H1 (cell line): ENCODE measurements around the gene FIZ1. TPM values are rescaled to one million over a fixed set of nuclear protein-coding genes. Genes with fewer than 3 reads are reported as not detected.

Experiments used
- CTCF ChIA-PET: fragments of 300-600 bp; sonication (Branson Sonifier 250); formaldehyde crosslinking; loops from one replicate; lab custom pipeline; 2021; ENCODE audit not compliant: partially characterized antibody; lab: Charles Lee
- POLR2A ChIA-PET: fragments of 300-600 bp; sonication (Branson Sonifier 250); formaldehyde crosslinking; loops from one replicate; lab custom pipeline; 2021; ENCODE audit warnings: inconsistent platforms; ENCODE audit not compliant: partially characterized antibody; lab: Charles Lee
- DNase-seq, 2 experiments: peaks; one replicate each; pipeline versions ENCODE4 v3.0.0 to v3.0.0-alpha.2; 2010 to 2022; ENCODE audit warnings: low spot score in 2 of 2, low read depth in 1 of 2, mixed read lengths in 1 of 2
- FAIRE-seq: peaks from 2 replicates; lab custom pipeline; 2011; peaks lifted over from hg19 to GRCh38; lab: Jason Lieb, UNC
- H2AFZ ChIP-seq: 2 replicates; pipeline ENCODE4 v1.8.1; 2012; ENCODE audit warnings: low read length, inconsistent platforms
- H2AK5ac ChIP-seq: 2 replicates; pipeline ENCODE4 v1.6.1; 2013; ENCODE audit warnings: low read depth, low read length
- H2BK120ac ChIP-seq: replicated peaks from 2 replicates; pipeline ENCODE3; 2013; ENCODE audit warnings: low read depth, low read length, inconsistent platforms
- H2BK12ac ChIP-seq: 2 replicates; pipeline ENCODE4 v1.6.1; 2013; ENCODE audit warnings: low read depth, low read length
- H2BK15ac ChIP-seq: 2 replicates; pipeline ENCODE4 v1.6.1; 2013; ENCODE audit warnings: low read length
- H2BK20ac ChIP-seq: 2 replicates; pipeline ENCODE4 v1.6.1; 2013; ENCODE audit warnings: low read length
- H2BK5ac ChIP-seq: 2 replicates; pipeline ENCODE4 v1.6.1; 2013; ENCODE audit warnings: low read depth, low read length
- H3K14ac ChIP-seq: 2 replicates; pipeline ENCODE4 v1.6.1; 2013; ENCODE audit warnings: inconsistent platforms; ENCODE audit not compliant: insufficient read length
- H3K18ac ChIP-seq: 2 replicates; pipeline ENCODE4 v1.6.1; 2013; ENCODE audit warnings: low read length; ENCODE audit errors: extremely low read depth
- H3K23ac ChIP-seq: 2 replicates; pipeline ENCODE4 v1.6.1; 2013; ENCODE audit warnings: inconsistent platforms; ENCODE audit not compliant: insufficient read length
- H3K23me2 ChIP-seq: 2 replicates; pipeline ENCODE4 v1.6.1; 2013; ENCODE audit warnings: low read depth, low read length
- H3K27ac ChIP-seq: 2 replicates; pipeline ENCODE4 v1.6.1; 2011; ENCODE audit warnings: low read depth, low read length, inconsistent platforms
- H3K27me3 ChIP-seq, 4 experiments: replicated peaks in 1 of 4; 1 replicate in 1 of 4; 2 replicates in 3 of 4; pipeline versions ENCODE4 v1.6.1 to v1.8.1; 2011 to 2013; ENCODE audit warnings: low read length in 3 of 4, mild to moderate bottlenecking in 3 of 4, inconsistent platforms in 2 of 4, mixed read lengths in 2 of 4, moderate library complexity in 1 of 4; ENCODE audit not compliant: control insufficient read depth in 3 of 4, insufficient read depth in 3 of 4; ENCODE audit errors: extremely low read depth in 1 of 4
- H3K36me3 ChIP-seq, 4 experiments: 2 replicates each; pipeline versions ENCODE4 v1.6.1 to v1.8.1; 2011 to 2013; ENCODE audit warnings: mild to moderate bottlenecking in 4 of 4, low read length in 3 of 4, moderate library complexity in 2 of 4, control low read depth in 1 of 4, inconsistent platforms in 1 of 4; ENCODE audit not compliant: insufficient read depth in 4 of 4, control insufficient read depth in 2 of 4
- H3K4ac ChIP-seq: replicated peaks from 2 replicates; pipeline ENCODE3; 2013; ENCODE audit warnings: low read length, low read depth, mixed read lengths, inconsistent platforms; ENCODE audit not compliant: insufficient read length
- H3K4me1 ChIP-seq, 4 experiments: replicated peaks in 1 of 4; 1 replicate in 1 of 4; 2 replicates in 3 of 4; pipeline versions ENCODE4 v1.6.1 to v1.8.1; 2011 to 2013; ENCODE audit warnings: low read length in 3 of 4, inconsistent platforms in 2 of 4, mixed read lengths in 1 of 4; ENCODE audit not compliant: insufficient read depth in 4 of 4, control insufficient read depth in 3 of 4
- H3K4me2 ChIP-seq, 2 experiments: 2 replicates each; pipeline versions ENCODE4 v1.6.1 to v1.8.1; 2011 to 2013; ENCODE audit warnings: low read depth in 2 of 2, low read length in 2 of 2, control low read depth in 1 of 2, inconsistent platforms in 1 of 2, mild to moderate bottlenecking in 1 of 2; ENCODE audit not compliant: insufficient read depth in 1 of 2
- H3K4me3 ChIP-seq, 4 experiments: fragments of 200-600, 300-600 bp in 1 of 4; sonication (generic), shearing (Covaris generic), sonication (Bioruptor Twin) in 1 of 4; 2 replicates each; pipeline versions ENCODE4 v1.5.1 to v1.8.1; 2011 to 2016; ENCODE audit warnings: low read length in 4 of 4, low read depth in 3 of 4, control low read depth in 2 of 4, inconsistent platforms in 2 of 4, mild to moderate bottlenecking in 2 of 4, mixed read lengths in 1 of 4, moderate library complexity in 1 of 4; ENCODE audit not compliant: insufficient read depth in 2 of 4; ENCODE audit errors: extremely low read depth in 1 of 4
- H3K56ac ChIP-seq: replicated peaks from 2 replicates; pipeline ENCODE3; 2013; ENCODE audit warnings: low read depth, mild to moderate bottlenecking, mixed read lengths, low read length, inconsistent platforms; ENCODE audit not compliant: insufficient read length
- H3K79me1 ChIP-seq: 2 replicates; pipeline ENCODE4 v1.6.1; 2013; ENCODE audit warnings: low read depth, low read length, control low read depth
- H3K79me2 ChIP-seq, 2 experiments: 2 replicates each; pipeline versions ENCODE4 v1.6.1 to v1.8.1; 2012 to 2013; ENCODE audit warnings: low read length in 2 of 2, mild to moderate bottlenecking in 2 of 2, inconsistent platforms in 1 of 2; ENCODE audit not compliant: insufficient read depth in 2 of 2, control insufficient read depth in 1 of 2
- H3K9ac ChIP-seq, 4 experiments: replicated peaks in 1 of 4; 1 replicate in 1 of 4; 2 replicates in 3 of 4; pipeline versions ENCODE4 v1.6.1 to v1.8.1; 2011 to 2013; ENCODE audit warnings: low read depth in 3 of 4, low read length in 3 of 4, control low read depth in 2 of 4, mild to moderate bottlenecking in 2 of 4, moderate library complexity in 2 of 4, inconsistent platforms in 1 of 4; ENCODE audit errors: extremely low read depth in 1 of 4
- H3K9me3 ChIP-seq, 2 experiments: 2 replicates each; pipeline versions ENCODE4 v1.6.1 to v1.8.1; 2012 to 2013; ENCODE audit warnings: mild to moderate bottlenecking in 2 of 2, moderate library complexity in 2 of 2, control low read depth in 1 of 2, inconsistent platforms in 1 of 2, low read depth in 1 of 2, low read length in 1 of 2, mixed read lengths in 1 of 2; ENCODE audit not compliant: insufficient read depth in 2 of 2
- H4K20me1 ChIP-seq, 2 experiments: replicated peaks in 1 of 2; 2 replicates each; pipeline versions ENCODE3 to v1.8.1; 2011 to 2013; ENCODE audit warnings: inconsistent platforms in 2 of 2, low read length in 2 of 2, mild to moderate bottlenecking in 1 of 2; ENCODE audit not compliant: insufficient read depth in 2 of 2, control insufficient read depth in 1 of 2
- H4K5ac ChIP-seq: 2 replicates; pipeline ENCODE4 v1.6.1; 2013; ENCODE audit warnings: low read length, low read depth, mixed read lengths, inconsistent platforms; ENCODE audit not compliant: insufficient read length
- H4K8ac ChIP-seq: 2 replicates; pipeline ENCODE4 v1.8.0; 2013; ENCODE audit warnings: mild to moderate bottlenecking, moderate library complexity, low read length, inconsistent platforms; ENCODE audit not compliant: insufficient read depth; ENCODE audit errors: extremely low read depth
- H4K91ac ChIP-seq: replicated peaks from 2 replicates; pipeline ENCODE3; 2013; ENCODE audit warnings: low read length, mixed read lengths, inconsistent platforms; ENCODE audit not compliant: insufficient read length
- JUN ChIP-seq: IDR thresholded peaks from 2 replicates; pipeline ENCODE4 v1.6.1; 2011; ENCODE audit warnings: low read depth, mild to moderate bottlenecking, improper control_type of control experiment, low read length
- MAFK ChIP-seq: IDR thresholded peaks from 2 replicates; pipeline ENCODE4 v1.6.1; 2012; ENCODE audit warnings: low read depth, mild to moderate bottlenecking, improper control_type of control experiment, low read length
- SIN3A ChIP-seq, 2 experiments: IDR thresholded peaks in 1 of 2; conservative IDR thresholded peaks in 1 of 2; 2 replicates each; pipeline ENCODE4 v1.6.1; 2011 to 2012; ENCODE audit warnings: low read length in 2 of 2, improper control_type of control experiment in 1 of 2, low read depth in 1 of 2, mild to moderate bottlenecking in 1 of 2
- TAF7 ChIP-seq: optimal IDR thresholded peaks from 2 replicates; pipeline ENCODE3; 2011; ENCODE audit warnings: low read depth, mild to moderate bottlenecking, inconsistent platforms, low read length, moderate library complexity, borderline replicate concordance
- WGBS, 2 experiments: shearing (Covaris generic) in 1 of 2; methylation state at CpG; one replicate each; pipeline versions ENCODE4 v1.1.6 to v1.1.7; 2013 to 2015; ENCODE audit warnings: low lambda C conversion rate in 2 of 2, mixed read lengths in 2 of 2, inconsistent platforms in 1 of 2, low coverage in 1 of 2, missing lambda C conversion rate in 1 of 2; ENCODE audit not compliant: insufficient replicate concordance in 2 of 2, insufficient coverage in 1 of 2, insufficient read length in 1 of 2; ENCODE audit errors: extremely low coverage in 1 of 2, missing lambda C conversion rate in 1 of 2; 5-methylcytosine and 5-hydroxymethylcytosine counted together
- polyA plus RNA-seq, 7 experiments: library from polyadenylated mRNA; depleted of rRNA in 3 of 7; stranded (reverse) in 5 of 7; unstranded in 2 of 7; fragments of >200 nt in 5 of 7; fragments of 200-250 nt in 2 of 7; gene quantifications; 1 replicate in 5 of 7; 2 replicates in 1 of 7; 4 replicates in 1 of 7; pipeline versions ENCODE4 v1.2.1 to v1.2.3, GENCODE V29; 2011 to 2013; ENCODE audit warnings: missing spikeins in 2 of 7, mixed read lengths in 2 of 7
- total RNA-seq: library from RNA; stranded (reverse); fragmentation: NEBNext Ultra II Directional; extraction: Animal tissue kit (Norgen Biotek cat#: 25700); gene quantifications from 2 replicates; pipeline ENCODE4 v1.2.1, GENCODE V29; 2021

Gene FIZ1
- total and polyA plus RNA-seq, 2 of the 8 experiments (the other 6 are each of a cell fraction or from before 2014, with no cell fraction given) = 9.1 to 18.5 TPM

DNA sequence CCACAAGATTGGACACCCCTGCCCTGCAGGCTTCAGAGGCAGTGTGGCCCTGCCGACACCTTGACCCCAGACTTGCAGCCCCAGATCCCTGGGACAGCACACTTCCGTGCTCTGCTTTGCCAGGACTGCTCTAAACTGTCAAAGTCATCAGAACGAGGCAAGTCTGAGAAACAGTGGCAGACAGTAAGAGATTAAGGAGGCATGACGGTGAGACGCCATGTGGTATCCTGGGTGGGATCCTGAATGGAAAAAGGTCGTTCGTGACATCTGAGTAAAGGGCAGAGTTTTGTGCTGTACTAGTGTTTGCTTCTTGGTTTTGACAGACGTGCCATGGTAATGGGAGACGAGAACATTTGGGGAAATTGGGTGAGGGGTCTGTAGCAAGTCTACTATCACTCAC lies 32.5 kb downstream of the FIZ1 start:
- Histone ChIP-seq H3K23ac (no peak overlapping the region), H2BK15ac (no peak overlapping the region), H3K9me3 (no peaks in the 10 kb centered on the region), H2BK12ac (no peak overlapping the region), H3K79me2 (no peaks in the 10 kb centered on the region), H4K5ac (no peak overlapping the region), H2AFZ (0 out of 2 replicates have a peak overlapping the region, but pooled peaks have one; percentile 89), H3K36me3 (no peaks in the 10 kb centered on the region), H3K4ac (no peak overlapping the region), H3K79me1 (no peaks in the 10 kb centered on the region), H3K27ac (no peak overlapping the region), H4K91ac (no peak overlapping the region), H3K56ac (no peak overlapping the region), H3K4me3 (no peak overlapping the region), H3K4me2 (no peak overlapping the region), H2AK5ac (no peak overlapping the region)
- POLR2A ChIA-PET = no interaction called here
- no peak for DNase-seq
- TF ChIP-seq TAF7 (no peak), SIN3A (conservative IDR thresholded peaks at IDR 0.05 in 1 of 2, IDR thresholded peaks at IDR 0.05 in 1 of 2; ENCODE audit: low read depth in 1 of 2, low read length in 2 of 2) (no peak), MAFK (no peak), JUN (no peak)
- TF ChIP-seq, all 59 proteins: peak for 0
- Histone ChIP-seq H4K8ac (no peak overlapping the region), H3K18ac (no peak overlapping the region), H2BK5ac (no peak overlapping the region), H3K4me1 (no peaks in the 10 kb centered on the region), H2BK20ac (no peak overlapping the region), H3K27me3 (no peaks in the 10 kb centered on the region), H2BK120ac (no peak overlapping the region), H3K23me2 (peaks cover 8% of the 10 kb centered on the region; the same call in 1 of the 2 replicates), H3K14ac (no peak overlapping the region), H4K20me1 (peaks cover 0 to 4% of the 10 kb centered on the region in 2 experiments), H3K9ac (no peak overlapping the region)
- 77% methylated on average over 9 of the region's 9 CpGs; no CpG with 5 or more reads in 1 of the 2 experiments for WGBS, 2 experiments
- CTCF ChIA-PET = interaction anchor here (1.4 kb wide), 1 partner anchor 66 kb away, joined by 3 read pairs; no protein-coding TSS in a partner anchor
- FAIRE-seq = no peak
